Ectodermal cell (in vitro differentiated cells): ENCODE measurements around the gene FAM81B. TPM values are rescaled to one million over a fixed set of nuclear protein-coding genes. Genes with fewer than 3 reads are reported as not detected.
"Not testable (repeated sequence)": the region's sequence is repeated elsewhere in the genome, so short reads cannot be mapped to it uniquely, and the experiment has no call there.

Experiments used
- H3K27ac ChIP-seq: 2 replicates; pipeline ENCODE4 v1.7.0; 2013; ENCODE audit warnings: mild to moderate bottlenecking, low read depth, low read length; ENCODE audit not compliant: insufficient read depth, poor library complexity, severe bottlenecking
- H3K27me3 ChIP-seq: 2 replicates; pipeline ENCODE4 v1.7.0; 2013; ENCODE audit warnings: mild to moderate bottlenecking, low read length; ENCODE audit not compliant: insufficient read depth, control insufficient read depth, poor library complexity, severe bottlenecking
- H3K36me3 ChIP-seq: one replicate; pipeline ENCODE4 v1.7.0; 2013; ENCODE audit warnings: low read length; ENCODE audit not compliant: control insufficient read depth, insufficient read depth
- H3K4me1 ChIP-seq: one replicate; pipeline ENCODE4 v1.7.0; 2013; ENCODE audit warnings: low read length; ENCODE audit not compliant: control insufficient read depth, insufficient read depth
- H3K4me3 ChIP-seq: 2 replicates; pipeline ENCODE4 v1.7.0; 2013; ENCODE audit warnings: low read depth, low read length, control low read depth; ENCODE audit not compliant: insufficient read depth
- H3K9me3 ChIP-seq: 2 replicates; pipeline ENCODE4 v1.7.0; 2013; ENCODE audit warnings: mild to moderate bottlenecking, low read length, moderate library complexity; ENCODE audit not compliant: control insufficient read depth
- WGBS, 2 experiments: methylation state at CpG; one replicate each; pipeline ENCODE4 v1.1.7; 2013; ENCODE audit warnings: missing lambda C conversion rate in 2 of 2; 5-methylcytosine and 5-hydroxymethylcytosine counted together
- polyA plus RNA-seq, 4 experiments: library from polyadenylated mRNA; stranded (reverse); fragments of 50-300 nt; gene quantifications; one replicate each; pipeline ENCODE4 v1.2.3, GENCODE V29; 2013

FAM81B gene
- polyA plus RNA-seq (2013, experiment 1 of 4): not detected
- not detected for polyA plus RNA-seq (2013, experiment 2 of 4)
- polyA plus RNA-seq (2013, experiment 3 of 4): not detected
- polyA plus RNA-seq (2013, experiment 4 of 4): not detected

GRCh38 chr5:95390812-95391492 lies at the start of gene FAM81B:
Gene FAM81B, plus strand, starts transcription at chr5:95391366. Its CDS starts 24 bp downstream, at chr5:95391390.
- Histone ChIP-seq H3K36me3 (no peaks in the 10 kb centered on the region), H3K27me3 (no peaks in the 10 kb centered on the region), H3K4me1 (no peaks in the 10 kb centered on the region), H3K9me3 (no peaks in the 10 kb centered on the region), H3K27ac (no peak within 1 kb of the TSS), H3K4me3 (no peak within 1 kb of the TSS)
- 94 to 100% methylated on average over 1 to 2 of the region's 2 CpGs for WGBS, 2 experiments

GRCh38 chr5:95341444-95341843 lies 49.7 kb upstream of the FAM81B start:
- H3K36me3 ChIP-seq, H3K9me3 ChIP-seq, H3K4me3 ChIP-seq, H3K27me3 ChIP-seq, H3K27ac ChIP-seq, H3K4me1 ChIP-seq: not testable (repeated sequence)
- 82 to 88% methylated on average over 1 to 2 of the region's 2 CpGs for WGBS, 2 experiments

- no peak overlapping the region for H3K27ac ChIP-seq
- no peaks in the 10 kb centered on the region for H3K9me3 ChIP-seq
- H3K27me3 ChIP-seq: no peaks in the 10 kb centered on the region
- no peak overlapping the region for H3K4me3 ChIP-seq
- no peaks in the 10 kb centered on the region for H3K36me3 ChIP-seq
- H3K4me1 ChIP-seq: no peaks in the 10 kb centered on the region
- 79 to 82% methylated on average over 4 of the region's 4 CpGs for WGBS, 2 experiments
Observed at GRCh38 chr5:95347506-95348120, 43.6 kb upstream of the FAM81B start.

GRCh38 chr5:95350631-95351030 lies 40.5 kb upstream of the FAM81B start:
- no peaks in the 10 kb centered on the region for H3K9me3 ChIP-seq
- H3K27ac ChIP-seq: no peak overlapping the region
- WGBS, 2 experiments: 84 to 86% methylated on average over 1 of the region's 1 CpG
- H3K4me3 ChIP-seq: no peak overlapping the region
- no peaks in the 10 kb centered on the region for H3K36me3 ChIP-seq
- H3K27me3 ChIP-seq: no peaks in the 10 kb centered on the region
- H3K4me1 ChIP-seq: no peaks in the 10 kb centered on the region

- H3K9me3 ChIP-seq: no peaks in the 10 kb centered on the region
- 89 to 93% methylated on average over 3 of the region's 3 CpGs for WGBS, 2 experiments
- no peaks in the 10 kb centered on the region for H3K36me3 ChIP-seq
Observed at GRCh38 chr5:95352691-95353090, 38.5 kb upstream of the FAM81B start.

GRCh38 chr5:95358320-95358719 lies 32.8 kb upstream of the FAM81B start:
- WGBS, 2 experiments: 83 to 95% methylated on average over 1 to 2 of the region's 2 CpGs
- Histone ChIP-seq H3K9me3 (no peaks in the 10 kb centered on the region), H3K27me3 (no peaks in the 10 kb centered on the region), H3K4me1 (no peaks in the 10 kb centered on the region), H3K36me3 (no peaks in the 10 kb centered on the region), H3K27ac (no peak overlapping the region), H3K4me3 (no peak overlapping the region)

More at GRCh38 chr5:95352691-95353090, 38.5 kb upstream of the FAM81B start:
- no peak overlapping the region for H3K4me3 ChIP-seq
- H3K4me1 ChIP-seq: no peaks in the 10 kb centered on the region
- H3K27ac ChIP-seq: no peak overlapping the region
- no peaks in the 10 kb centered on the region for H3K27me3 ChIP-seq

GRCh38 chr5:95358848-95359247 lies 32.3 kb upstream of the FAM81B start:
- no peaks in the 10 kb centered on the region for H3K4me1 ChIP-seq
- H3K27me3 ChIP-seq: no peaks in the 10 kb centered on the region
- peak overlapping the region; percentile 40 for H3K27ac ChIP-seq
- 72 to 81% methylated on average over 2 of the region's 2 CpGs for WGBS, 2 experiments
- no peaks in the 10 kb centered on the region for H3K36me3 ChIP-seq
- H3K9me3 ChIP-seq: no peaks in the 10 kb centered on the region
- no peak overlapping the region for H3K4me3 ChIP-seq

- not testable (repeated sequence) for H3K27ac ChIP-seq, H3K27me3 ChIP-seq, H3K9me3 ChIP-seq, H3K4me3 ChIP-seq, H3K36me3 ChIP-seq, H3K4me1 ChIP-seq
- 90 to 91% methylated on average over 2 of the region's 2 CpGs for WGBS, 2 experiments
Observed at GRCh38 chr5:95360667-95361066, 30.5 kb upstream of the FAM81B start.

- H3K4me3 ChIP-seq: no peak overlapping the region
- H3K4me1 ChIP-seq: no peaks in the 10 kb centered on the region
- H3K9me3 ChIP-seq: no peaks in the 10 kb centered on the region
- no peak overlapping the region for H3K27ac ChIP-seq
- WGBS, 2 experiments: 83 to 84% methylated on average over 8 of the region's 8 CpGs
- H3K27me3 ChIP-seq: no peaks in the 10 kb centered on the region
- H3K36me3 ChIP-seq: no peaks in the 10 kb centered on the region
Observed at GRCh38 chr5:95365302-95366095, 25.7 kb upstream of the FAM81B start.

GRCh38 chr5:95369782-95370181 lies 21.4 kb upstream of the FAM81B start:
- no peak overlapping the region for H3K27ac ChIP-seq
- H3K27me3 ChIP-seq: no peaks in the 10 kb centered on the region
- H3K4me1 ChIP-seq: no peaks in the 10 kb centered on the region
- H3K9me3 ChIP-seq: no peaks in the 10 kb centered on the region
- WGBS, 2 experiments: 87 to 92% methylated on average over 2 to 3 of the region's 3 CpGs
- no peak overlapping the region for H3K4me3 ChIP-seq
- H3K36me3 ChIP-seq: no peaks in the 10 kb centered on the region
